ENCODE measurements around the gene CDK12.
"Not testable (repeated sequence)": the region's sequence is repeated elsewhere in the genome, so short reads cannot be mapped to it uniquely, and the experiment has no call there.

Gene CDK12

GRCh38 chr17:39461113-39461925 is at the start of gene CDK12:
CDK12 (plus strand) TSS chr17:39461486; CDS start chr17:39462072, 586 bp downstream.
- peak; percentile 87 to 90 (median 88) for DNase-seq (ENCODE audit: low read depth in 4 of 4, low spot score in 1 of 4)

GRCh38 chr17:39416141-39416540 is 45.1 kb upstream of the CDK12 start:
- DNase-seq (ENCODE audit: low read depth in 4 of 4, low spot score in 1 of 4): no peak

- no peak for DNase-seq (ENCODE audit: low read depth in 4 of 4, low spot score in 1 of 4)
Measured at GRCh38 chr17:39429600-39429999, 31.7 kb upstream of the CDK12 start.

- DNase-seq (ENCODE audit: low read depth in 4 of 4, low spot score in 1 of 4): not testable (repeated sequence)
Measured at GRCh38 chr17:39439868-39440267, 21.4 kb upstream of the CDK12 start.

- DNase-seq (ENCODE audit: low read depth in 4 of 4, low spot score in 1 of 4): no peak
Measured at GRCh38 chr17:39443326-39443725, 18.0 kb upstream of the CDK12 start.

- no peak for DNase-seq (ENCODE audit: low read depth in 4 of 4, low spot score in 1 of 4)
Measured at GRCh38 chr17:39447561-39447960, 13.7 kb upstream of the CDK12 start.

GRCh38 chr17:39450051-39450450 is 11.2 kb upstream of the CDK12 start:
- no peak for DNase-seq (ENCODE audit: low read depth in 4 of 4, low spot score in 1 of 4)

GRCh38 chr17:39450847-39451581 is 10.3 kb upstream of the CDK12 start, which contains the start of gene MED1:
MED1 (minus strand) TSS chr17:39451263; CDS start chr17:39451062, 201 bp downstream.
- DNase-seq (ENCODE audit: low read depth in 4 of 4, low spot score in 1 of 4): peak; percentile 73 to 89 (median 77)

- no peak for DNase-seq (ENCODE audit: low read depth in 4 of 4, low spot score in 1 of 4)
Measured at GRCh38 chr17:39455919-39456318, 5.4 kb upstream of the CDK12 start.

- DNase-seq (ENCODE audit: low read depth in 4 of 4, low spot score in 1 of 4): no peak
Measured at GRCh38 chr17:39461926-39462569, 762 bp downstream of the CDK12 start.

- DNase-seq (ENCODE audit: low read depth in 4 of 4, low spot score in 1 of 4): no peak
Measured at GRCh38 chr17:39462631-39463375, 1.5 kb downstream of the CDK12 start.

GRCh38 chr17:39464639-39465181 is 3.4 kb downstream of the CDK12 start:
- DNase-seq (ENCODE audit: low read depth in 4 of 4, low spot score in 1 of 4): not testable (repeated sequence)

- DNase-seq (ENCODE audit: low read depth in 4 of 4, low spot score in 1 of 4): not testable (repeated sequence)
Measured at GRCh38 chr17:39468610-39469009, 7.3 kb downstream of the CDK12 start.

GRCh38 chr17:39473310-39473709 is 12.0 kb downstream of the CDK12 start:
- DNase-seq (ENCODE audit: low read depth in 4 of 4, low spot score in 1 of 4): no peak

- DNase-seq (ENCODE audit: low read depth in 4 of 4, low spot score in 1 of 4): not testable (repeated sequence)
Measured at GRCh38 chr17:39479631-39480030, 18.3 kb downstream of the CDK12 start.

- no peak for DNase-seq (ENCODE audit: low read depth in 4 of 4, low spot score in 1 of 4)
Measured at GRCh38 chr17:39483506-39483905, 22.2 kb downstream of the CDK12 start.

GRCh38 chr17:39484178-39484577 is 22.9 kb downstream of the CDK12 start:
- no peak for DNase-seq (ENCODE audit: low read depth in 4 of 4, low spot score in 1 of 4)

- DNase-seq (ENCODE audit: low read depth in 4 of 4, low spot score in 1 of 4): no peak
Measured at GRCh38 chr17:39485555-39485954, 24.3 kb downstream of the CDK12 start.

- DNase-seq (ENCODE audit: low read depth in 4 of 4, low spot score in 1 of 4): no peak
Measured at GRCh38 chr17:39486242-39486641, 25.0 kb downstream of the CDK12 start.

- not testable (repeated sequence) for DNase-seq (ENCODE audit: low read depth in 4 of 4, low spot score in 1 of 4)
Measured at GRCh38 chr17:39487490-39487889, 26.2 kb downstream of the CDK12 start.

GRCh38 chr17:39487946-39488345 is 26.7 kb downstream of the CDK12 start:
- no peak for DNase-seq (ENCODE audit: low read depth in 4 of 4, low spot score in 1 of 4)
